Gastrocnemius medialis (tissue), 4 donors: ENCODE measurements around the gene TAF13.

Source experiments
- CTCF ChIP-seq, 5 experiments: fragments of 450-650 bp in 3 of 5; fragments of 200-600 bp in 2 of 5; sonication (generic) in 2 of 5; IDR thresholded peaks in 4 of 5; conservative IDR thresholded peaks in 1 of 5; 1 replicate in 4 of 5; 2 replicates in 1 of 5; pipeline ENCODE4 v1.5.1; 2016 to 2019; ENCODE audit warnings: antibody characterized with exemption in 5 of 5, mild to moderate bottlenecking in 3 of 5, moderate library complexity in 3 of 5
- POLR2A ChIP-seq, 2 donors: fragments of 450-650 bp; IDR thresholded peaks; one replicate each; pipeline ENCODE4 v1.6.1; 2017; ENCODE audit warnings: antibody characterized with exemption in 2 of 2, mild to moderate bottlenecking in 2 of 2, moderate library complexity in 2 of 2

- TF ChIP-seq CTCF (IDR thresholded peaks at IDR 0.05 in 4 of 5, conservative IDR thresholded peaks at IDR 0.05 in 1 of 5) (no peak), POLR2A (IDR thresholded peaks at IDR 0.05) (no peak)
Observed at GRCh38 chr1:109079240-109079622, 3.4 kb upstream of the TAF13 start.
